Stimulated activated CD4-positive, alpha-beta T cell treated with anti-CD3 and anti-CD28 coated beads, Interleukin-4, amount 100 ng/mL, for 24 hours (primary cell): Measurements from ENCODE around the gene PRKCA.
"Not testable (repeated sequence)": the region's sequence is repeated elsewhere in the genome, so short reads cannot be mapped to it uniquely, and the experiment has no call there.

Source experiments
- DNase-seq: peaks from one replicate; pipeline ENCODE4 v3.0.0-alpha.2; 2020

PRKCA gene

DNA sequence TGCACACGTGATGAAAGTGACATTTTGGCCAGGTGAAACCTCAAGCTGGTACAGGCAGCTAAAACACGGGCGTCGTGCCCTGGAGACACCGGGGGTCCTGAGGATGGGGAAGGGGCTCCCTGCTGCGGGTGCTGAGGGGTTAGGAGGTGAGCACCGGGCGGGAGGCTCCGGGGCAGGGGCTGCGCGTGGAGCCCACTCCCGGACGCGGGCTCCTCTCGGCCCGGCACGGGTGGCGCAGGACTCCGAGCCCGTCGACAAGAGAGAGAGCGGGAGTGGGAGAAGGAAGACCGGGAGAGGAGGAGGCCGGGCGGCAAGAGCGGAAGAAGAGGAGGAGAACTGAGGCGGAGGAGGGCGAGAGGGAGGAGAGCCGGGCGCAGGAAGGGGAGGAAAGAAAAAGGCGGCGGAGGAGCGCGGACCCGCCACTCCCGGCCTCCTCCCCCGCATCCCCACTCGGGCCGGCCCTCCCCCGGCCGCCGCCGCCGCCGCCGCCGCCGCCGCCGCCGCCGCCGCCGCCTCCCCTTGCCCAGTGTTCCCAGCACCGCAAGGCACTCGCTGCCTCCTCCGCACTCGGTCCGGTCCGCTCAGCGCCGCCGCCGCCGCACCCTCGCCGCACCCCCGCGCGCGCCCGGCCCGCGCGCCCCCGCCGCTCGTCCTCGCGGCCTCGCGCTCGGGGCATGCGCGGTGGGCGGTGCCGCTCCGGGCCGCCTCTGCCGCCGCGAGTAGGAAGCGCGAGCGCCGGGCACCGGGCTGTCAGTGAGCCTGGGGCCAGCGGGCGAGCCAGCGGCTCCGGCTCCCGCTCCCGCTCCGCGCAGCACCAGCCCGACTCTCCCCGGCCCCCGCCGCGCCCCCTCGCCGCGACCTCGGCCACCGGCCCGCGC lies at the start of gene PRKCA:
PRKCA (plus strand) TSS at position 750 of the 878 bp plus-strand sequence.
- peak; percentile 68 for DNase-seq

DNA sequence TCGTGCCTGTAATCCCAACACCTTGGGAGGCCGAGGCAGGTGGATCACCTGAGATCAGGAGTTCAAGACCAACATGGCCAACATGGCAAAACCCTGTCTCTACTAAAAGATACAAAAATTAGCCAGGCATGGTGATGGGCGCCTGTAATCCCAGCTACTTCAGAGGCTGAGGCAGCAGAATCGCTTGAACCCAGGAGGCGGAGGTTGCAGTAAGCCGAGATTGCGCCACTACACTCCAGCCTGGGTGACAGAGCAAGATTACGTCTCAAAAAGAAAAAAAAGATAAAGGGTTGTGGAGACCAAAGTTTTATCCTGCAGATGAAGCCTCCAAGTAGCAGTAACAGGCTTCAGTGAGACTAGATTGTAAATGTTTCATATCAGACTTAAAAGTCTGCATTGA lies 49.0 kb upstream of the PRKCA start:
- DNase-seq: not testable (repeated sequence)

DNA sequence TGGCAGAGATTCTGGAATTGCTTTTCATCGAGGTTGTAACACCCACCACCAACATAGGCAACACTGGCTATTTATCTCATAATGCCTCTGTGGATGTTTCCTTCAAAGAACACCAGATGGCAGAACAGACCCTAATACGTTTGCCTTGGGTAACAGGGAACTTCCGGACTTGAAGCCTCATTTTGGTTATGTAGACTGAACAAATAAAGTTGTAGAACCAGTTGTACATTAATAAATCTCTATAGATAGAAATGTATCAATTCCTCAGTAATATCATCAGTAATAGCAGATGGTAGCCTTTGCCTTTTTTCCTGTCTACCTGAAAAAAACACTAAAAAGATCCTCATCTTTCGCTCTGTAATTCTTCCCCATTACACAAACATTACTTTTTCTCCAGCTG lies 47.3 kb upstream of the PRKCA start:
- peak; percentile 49 for DNase-seq

DNA sequence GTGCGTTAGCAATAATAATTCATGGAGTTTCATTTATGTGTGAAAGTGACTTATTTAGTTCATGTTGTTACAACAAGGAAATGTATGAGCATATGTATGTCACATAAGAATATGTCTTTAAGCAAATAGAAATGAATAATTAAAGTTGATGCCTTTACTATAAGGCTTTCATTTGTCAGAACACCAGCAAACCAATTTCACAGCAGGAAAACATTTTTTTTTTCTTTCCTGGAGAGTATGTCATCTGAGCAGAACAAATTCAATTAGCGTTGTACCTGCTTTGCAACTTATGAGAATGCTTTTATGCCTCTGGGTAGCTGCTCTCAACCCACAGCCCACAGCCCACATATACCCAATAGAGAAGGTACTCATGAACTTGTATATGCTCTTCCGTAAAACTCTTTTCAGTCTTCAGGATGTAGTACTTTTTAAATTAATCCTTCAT lies 46.9 kb upstream of the PRKCA start:
- DNase-seq: peak; percentile 26

DNA sequence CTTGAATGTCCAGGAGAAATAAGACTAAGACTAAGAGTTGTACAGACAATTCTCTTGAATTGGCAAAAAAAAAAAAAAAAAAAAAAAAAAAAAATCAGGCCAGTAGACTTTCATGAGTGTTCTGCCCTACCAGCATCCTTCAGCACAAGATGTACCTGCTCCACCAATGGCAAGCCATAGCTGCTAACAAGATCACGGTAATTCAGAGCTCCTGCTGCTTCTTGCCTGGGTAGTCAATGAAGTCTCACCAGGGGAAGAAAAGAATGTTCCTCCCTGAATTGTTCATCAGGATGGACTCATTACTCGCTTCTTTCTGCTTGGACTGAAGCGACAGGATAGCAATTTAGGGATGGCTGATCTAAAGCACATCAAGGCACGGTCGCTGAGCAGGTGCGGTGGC lies 42.1 kb upstream of the PRKCA start:
- DNase-seq: no peak

DNA sequence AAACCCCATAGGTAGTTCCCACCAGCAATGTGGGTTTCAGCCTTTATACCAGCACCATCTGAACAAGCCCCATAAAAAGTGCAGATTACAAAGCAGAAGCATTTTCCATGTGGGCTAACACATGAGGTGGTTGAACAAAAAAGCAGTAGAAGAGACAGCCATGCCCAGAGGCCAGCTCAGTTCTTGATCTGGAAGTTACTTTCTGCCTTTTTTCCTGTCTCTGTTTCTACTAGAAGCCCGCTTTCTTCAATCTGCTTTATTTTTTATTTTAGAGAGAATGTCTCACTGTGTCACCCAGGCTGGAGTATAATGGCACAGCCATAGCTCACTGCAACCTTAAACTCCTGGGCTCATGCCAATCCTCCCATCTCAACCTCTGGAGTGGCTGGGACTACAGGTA lies 41.7 kb upstream of the PRKCA start:
- DNase-seq: no peak

DNA sequence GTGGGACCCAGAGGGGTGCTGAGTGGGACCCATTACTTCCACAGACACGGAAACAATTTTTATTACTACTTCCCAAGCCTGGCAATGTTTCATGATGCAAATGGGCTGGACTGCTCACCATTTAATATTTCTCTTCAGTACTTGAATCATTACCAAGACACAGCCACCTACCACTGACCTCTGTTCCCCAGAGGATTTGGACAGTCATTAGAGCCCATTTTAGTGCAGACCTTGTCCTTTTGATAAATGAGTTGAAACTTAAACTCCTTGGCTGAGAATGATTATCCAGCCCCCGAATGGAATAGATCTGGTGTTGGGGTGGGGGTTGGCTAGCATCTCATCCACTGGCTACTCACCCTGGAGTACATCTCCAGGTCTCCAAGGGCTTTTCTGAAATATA lies 39.6 kb upstream of the PRKCA start:
- no peak for DNase-seq

DNA sequence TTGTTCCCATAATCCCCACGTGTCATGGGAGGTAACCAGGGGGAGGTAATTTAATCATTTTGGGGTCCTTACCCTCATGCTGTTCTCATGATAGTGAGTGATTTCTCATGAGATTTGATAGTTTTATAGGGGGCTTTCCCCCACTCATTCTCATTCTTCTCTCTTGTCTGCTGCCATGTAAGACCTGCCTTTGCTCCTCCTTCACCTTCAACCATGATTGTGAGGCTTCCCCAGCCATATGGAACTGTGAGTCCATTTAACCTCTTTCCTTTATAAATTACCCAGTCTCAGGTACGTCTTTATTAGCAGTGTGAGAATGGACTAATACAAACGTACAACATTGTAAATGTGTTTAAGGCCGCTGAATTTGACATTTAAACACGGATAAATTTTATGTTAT lies 37.7 kb upstream of the PRKCA start:
- DNase-seq: no peak

DNA sequence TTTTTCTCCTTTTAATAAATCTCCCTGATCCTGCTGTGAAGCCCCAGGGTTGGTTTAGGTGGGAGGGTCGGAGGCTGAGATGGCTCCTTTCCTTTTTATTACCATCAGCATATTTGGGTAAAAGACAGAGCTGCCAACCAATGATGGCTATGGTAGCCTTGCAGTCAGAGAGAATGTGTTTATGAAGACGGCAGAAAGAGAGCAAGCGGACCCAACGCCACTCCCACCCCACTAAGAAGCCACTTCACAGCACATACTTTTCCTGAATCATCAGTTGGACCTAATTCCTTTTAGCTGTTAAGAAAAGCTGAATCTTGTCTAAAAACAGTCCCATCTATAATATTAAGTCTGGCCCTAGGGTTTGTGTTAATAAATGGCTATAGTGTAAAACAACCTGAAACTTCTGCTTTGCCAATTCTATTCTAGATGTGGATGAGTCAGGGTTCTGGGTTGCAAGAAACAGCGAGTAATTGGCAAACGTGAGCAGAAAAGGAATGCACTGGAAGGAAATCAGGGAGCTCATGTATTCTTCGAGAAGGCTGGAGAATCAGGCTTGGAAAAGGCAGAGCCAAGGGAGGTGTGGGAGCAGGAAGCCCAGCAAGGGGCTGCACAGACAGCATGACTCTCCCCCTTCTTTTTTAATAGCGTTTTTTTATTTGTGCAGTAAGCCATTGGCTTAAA lies 34.0 kb upstream of the PRKCA start:
- DNase-seq: no peak

DNA sequence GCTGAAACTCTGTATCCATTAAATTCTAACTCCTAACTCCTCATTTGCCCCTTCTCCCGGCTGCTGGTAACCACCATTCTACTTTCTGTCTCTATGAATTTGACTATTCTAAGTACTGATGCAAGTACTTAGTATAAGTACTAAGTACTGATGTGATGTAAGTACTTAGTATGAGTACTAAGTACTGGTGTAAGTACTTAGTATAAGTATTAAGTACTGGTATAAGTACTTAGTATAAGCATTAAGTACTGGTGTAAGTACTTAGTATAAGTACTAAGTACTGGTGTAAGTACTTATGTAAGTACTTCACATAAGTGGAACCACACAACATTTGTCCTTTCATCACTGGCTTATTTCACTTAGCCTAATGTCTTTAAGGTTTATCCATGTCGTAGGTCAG lies 32.3 kb upstream of the PRKCA start:
- DNase-seq: no peak

DNA sequence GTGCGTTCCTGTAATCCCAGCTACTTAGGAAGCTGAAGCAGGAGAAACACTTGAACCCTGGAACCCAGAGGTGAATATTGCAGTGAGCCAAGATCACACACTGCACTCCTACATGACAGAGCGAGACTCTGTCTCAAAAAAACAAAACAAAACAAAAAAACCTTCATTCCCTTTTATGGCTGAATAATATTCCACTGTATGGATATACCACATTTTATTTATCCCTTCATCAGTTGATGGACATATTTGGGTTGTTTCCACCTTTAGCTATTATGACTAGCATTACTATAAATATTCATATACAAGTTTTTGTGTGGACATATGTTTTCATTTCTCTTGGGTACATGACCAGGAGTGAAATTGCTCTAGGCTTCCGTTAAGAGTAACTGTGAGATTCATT lies 30.9 kb upstream of the PRKCA start:
- DNase-seq: no peak

DNA sequence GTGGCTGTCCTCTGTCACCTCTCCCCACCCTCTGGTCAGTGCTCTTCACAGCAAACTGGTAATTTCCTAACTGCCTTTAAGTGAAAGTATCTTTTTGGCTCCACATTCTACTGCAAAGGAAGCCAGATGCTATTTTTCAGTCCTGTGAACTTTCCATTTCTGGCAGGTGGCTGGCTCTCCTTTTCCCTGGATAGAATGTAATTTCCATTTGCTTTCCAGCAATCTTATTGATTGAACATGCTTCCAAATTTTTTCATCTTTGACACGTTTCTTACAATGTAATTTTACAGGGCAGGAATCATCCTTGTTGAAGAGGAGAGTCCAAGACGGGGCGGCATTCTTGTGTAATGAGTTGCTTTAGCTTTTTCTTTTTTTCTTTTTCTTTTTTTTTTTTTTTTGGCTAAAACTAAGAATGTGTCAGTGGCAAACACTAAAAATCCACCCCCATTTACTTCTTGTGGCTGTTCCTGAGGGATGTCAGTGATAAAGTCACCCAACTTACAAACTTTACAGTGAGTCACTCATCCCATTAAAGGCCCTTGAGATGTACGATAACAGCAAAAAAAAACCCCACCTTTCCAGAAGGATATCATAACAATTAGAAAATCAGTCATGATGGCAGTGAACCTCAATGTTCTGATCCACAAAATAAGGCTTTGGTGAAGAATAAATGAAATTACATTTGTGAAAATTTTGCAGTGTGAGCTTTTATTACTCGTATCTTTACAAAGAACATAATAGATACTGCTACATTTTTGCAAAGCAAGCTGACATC lies 29.4 kb upstream of the PRKCA start:
- no peak for DNase-seq

DNA sequence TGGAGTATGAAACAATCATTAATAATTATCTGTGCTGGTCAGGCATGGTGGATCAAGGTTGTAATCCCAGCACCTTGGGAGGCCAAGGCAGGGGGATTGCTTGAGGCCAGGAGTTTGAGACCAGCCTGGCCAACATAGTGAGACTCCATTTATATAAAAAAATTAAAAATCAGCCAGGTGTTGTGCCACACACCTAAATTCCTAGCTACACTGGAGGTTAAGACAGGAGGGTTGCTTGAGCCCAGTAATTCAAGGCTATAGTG lies 28.9 kb upstream of the PRKCA start:
- DNase-seq: no peak

DNA sequence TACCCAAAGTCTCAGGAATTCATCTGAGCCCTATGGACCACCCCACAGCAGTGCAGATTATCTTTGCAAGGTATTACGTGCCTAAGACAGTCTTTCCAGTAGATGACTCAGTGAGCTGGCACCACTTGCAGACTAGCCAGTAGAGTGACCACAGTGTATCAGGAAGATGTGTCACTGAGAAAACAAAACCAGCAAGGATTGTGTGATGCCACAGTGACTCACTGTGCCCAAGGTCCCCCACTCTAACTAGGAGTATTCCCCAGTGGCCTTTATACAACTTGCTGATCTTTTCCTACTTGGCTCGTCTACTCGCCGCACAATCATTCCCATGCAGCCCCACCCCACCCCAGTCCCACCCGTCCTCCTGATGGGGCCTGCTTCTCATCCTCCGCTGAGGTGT lies 26.8 kb upstream of the PRKCA start:
- DNase-seq: peak; percentile 22

DNA sequence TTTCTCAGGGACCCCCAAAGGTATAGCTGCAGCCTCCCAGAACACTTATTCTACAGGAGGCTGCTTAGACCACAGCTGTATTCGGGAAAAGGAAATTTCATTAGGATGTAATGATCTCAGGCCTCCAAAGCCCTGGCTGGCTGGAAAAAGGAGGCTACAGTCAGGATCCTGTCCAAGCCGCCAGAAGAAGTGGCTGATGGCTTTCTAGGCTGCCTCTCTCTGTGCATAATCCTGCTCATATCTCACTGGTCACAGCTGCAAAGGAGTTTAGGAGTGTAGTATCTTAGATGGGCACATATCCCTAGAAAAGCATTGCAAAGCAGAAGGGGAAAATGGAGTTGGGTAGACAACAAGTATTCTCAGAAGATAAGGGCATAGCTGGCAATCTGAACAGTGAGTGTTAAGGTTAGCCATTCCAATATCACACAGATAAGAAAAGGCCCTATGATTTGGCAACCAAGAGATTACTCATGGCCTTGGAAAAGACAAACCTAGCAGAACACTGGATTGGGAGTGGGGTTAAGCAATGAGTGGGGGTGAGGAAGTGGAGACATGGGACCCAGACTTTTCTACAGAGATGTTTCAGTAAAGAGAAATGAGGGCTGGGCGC lies 26.0 kb upstream of the PRKCA start:
- DNase-seq: no peak

DNA sequence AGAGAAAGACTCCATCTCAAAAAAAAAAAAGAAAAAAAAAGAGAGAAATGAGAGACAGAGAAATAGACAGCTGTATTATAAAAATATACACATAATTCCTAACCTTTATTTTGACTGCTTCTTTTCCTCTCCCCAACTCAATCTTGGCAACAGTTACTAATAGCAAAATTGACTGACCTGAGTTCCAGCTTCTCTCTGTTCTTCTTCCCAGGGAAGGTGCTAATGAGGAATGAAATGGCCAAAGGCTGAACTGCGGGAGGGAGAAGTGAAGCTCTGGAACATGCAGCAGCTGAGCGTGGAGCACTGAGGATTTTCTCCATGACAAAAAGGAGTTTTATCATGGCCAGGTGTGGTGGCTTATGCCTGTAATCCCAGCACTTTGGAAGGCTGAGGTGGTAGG lies 25.2 kb upstream of the PRKCA start:
- no peak for DNase-seq

DNA sequence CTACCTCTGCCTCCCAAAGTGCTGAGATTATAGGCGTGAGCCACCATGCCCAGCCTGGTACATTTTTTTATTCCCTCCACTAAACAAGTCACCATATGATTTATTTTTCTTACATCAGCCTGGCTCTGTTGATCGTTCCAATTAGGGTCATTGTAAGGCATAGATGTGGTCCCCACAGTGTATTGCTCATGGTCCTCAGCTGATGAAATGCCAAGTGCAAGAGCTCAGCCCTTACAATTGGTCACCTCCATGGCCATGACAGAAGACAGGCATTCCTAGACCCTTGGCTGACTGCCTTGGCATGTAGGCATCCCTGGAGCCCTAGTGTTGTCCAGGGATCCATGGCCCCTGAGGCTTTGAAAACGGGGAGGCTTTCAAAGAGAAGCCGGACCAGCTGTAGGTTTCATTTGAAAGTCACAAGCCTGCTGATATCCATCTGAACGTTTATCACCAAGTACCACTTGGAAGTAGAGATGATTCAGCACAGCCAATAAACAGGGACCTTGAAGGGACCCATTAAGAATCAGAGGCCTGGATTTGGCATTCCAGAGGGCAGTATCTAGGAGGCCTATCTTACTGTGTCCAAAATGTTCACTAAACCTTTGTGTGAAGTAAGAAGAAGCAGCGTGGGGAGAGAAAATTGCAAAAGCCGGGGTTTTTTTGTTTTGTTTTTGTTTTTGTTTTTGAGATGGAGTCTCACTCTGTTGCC lies 20.6 kb upstream of the PRKCA start:
- DNase-seq: no peak

DNA sequence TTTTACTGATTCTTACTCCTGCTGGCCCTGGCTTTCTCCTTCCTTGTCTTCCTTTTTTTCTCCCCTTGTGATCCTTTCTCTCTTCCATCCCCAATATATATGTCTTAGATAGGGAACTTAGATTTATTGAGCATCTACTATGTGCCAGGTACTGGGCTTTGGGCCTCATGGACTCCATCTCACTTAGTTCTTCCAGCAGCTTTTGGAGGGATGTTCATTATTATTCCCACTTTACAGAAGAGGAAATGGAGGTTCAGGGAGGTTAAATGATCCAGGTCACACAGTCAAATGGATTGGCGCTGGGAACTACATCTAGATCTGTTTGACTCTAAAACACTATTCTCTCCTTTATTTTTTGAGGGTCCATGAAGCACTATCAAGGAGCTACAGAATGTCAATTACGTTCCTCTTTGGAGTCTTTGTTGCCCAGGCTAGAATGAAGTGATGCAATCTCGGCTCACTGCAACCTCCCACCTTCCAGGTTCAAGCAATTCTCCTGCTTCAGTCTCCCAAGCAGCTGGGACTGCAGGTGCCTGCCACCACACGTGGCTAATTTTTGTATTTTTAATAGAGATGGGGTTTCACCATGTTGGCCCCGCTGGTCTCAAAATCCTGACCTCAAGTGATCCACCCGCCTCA lies 19.0 kb upstream of the PRKCA start:
- DNase-seq: no peak

DNA sequence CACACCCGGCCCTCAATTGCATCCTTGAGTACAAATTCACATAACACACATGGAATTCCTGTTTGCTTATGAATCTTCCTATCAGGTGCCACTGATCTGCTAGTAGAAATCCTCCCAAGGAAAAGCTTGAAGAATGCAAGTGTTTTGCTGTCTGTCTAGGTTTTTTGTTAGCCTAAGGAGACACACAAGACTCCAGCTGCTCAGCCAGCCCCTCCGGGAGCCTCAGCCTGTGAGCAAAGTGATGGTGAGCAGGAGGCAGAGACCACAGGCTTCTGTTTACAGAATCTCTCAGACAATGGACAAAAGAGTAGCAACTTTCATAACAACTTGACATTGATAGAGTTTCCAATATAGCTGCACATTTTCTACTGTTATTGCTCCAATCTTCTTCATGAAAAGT lies 18.4 kb upstream of the PRKCA start:
- no peak for DNase-seq

DNA sequence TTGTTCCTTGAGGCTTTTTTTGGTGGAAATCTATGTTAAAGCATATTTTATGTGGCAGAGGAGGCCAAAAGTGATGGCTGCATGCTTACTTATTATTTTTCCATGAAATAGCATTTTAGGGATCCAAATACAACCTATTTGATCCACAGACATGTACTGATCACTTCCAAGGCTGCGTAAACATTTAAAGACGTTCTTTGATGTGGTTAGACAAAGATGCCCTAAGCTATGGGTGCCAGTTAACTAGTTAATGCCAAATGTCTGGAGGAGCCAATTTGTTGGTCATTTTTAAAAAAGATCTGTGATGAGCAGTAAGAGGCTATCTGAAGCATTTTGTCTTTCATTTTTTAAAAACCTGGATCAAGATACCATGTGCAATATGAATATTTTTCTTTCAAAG lies 17.3 kb upstream of the PRKCA start:
- no peak for DNase-seq

DNA sequence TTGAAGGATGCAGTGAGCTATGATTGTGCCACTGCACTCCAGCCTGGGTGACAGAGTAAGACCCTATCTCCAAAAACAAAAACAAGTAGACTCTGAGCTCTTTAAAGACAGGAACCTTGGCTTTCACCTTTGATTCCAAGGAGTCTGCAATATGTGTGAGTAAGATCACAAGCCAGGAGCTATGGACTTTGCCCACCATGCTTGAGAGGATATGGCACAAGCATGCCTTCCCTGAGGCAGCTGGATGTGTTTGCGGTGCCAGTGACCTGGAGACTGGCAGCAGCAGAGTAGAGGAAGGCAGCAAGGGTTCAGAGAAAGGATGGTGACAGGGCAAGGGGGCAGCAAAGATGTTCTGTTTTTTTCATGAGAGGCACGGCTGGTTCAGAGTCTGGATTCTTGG lies 14.5 kb upstream of the PRKCA start:
- no peak for DNase-seq

DNA sequence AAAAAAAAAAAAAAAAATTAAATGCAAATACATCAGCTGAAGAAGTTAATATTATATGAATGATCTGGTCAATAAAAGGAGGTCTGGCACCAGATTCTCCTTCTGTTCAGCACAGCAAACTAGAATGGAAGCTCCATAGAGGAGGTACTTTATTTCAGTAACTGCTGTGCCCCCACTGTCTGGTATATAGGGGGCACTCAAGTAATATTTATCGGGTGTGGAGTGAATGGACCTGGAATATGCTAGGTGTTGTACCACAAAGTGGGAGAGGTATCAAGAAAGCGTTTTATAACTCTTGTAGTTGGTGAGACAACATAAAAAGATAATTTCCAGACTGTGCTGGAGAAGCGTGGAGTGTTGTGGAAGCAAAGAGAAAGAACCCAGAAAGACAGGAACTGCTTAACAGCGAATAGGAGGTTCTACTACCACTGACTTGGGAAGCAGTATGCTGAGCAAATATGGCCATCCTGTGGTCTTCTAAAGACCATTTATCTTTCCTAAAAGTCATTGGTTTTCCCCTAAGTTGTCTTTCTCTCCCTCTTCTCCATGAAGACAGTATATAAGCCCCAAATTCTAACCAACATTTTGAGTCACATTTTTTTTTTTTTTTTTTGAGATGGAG lies 12.2 kb upstream of the PRKCA start:
- DNase-seq: no peak
